CD4-positive, alpha-beta T cell treated with Interleukin-17A for 4 hours (primary cell): Measurements from ENCODE around the gene CXCR5.
A peak's percentile ranks its signal among the peaks of the same experiment; 100 is the strongest.

Experiments used
- DNase-seq: peaks from one replicate; pipeline ENCODE4 v3.0.0-alpha.2; 2020; ENCODE audit warnings: mixed read lengths

Gene CXCR5

DNA sequence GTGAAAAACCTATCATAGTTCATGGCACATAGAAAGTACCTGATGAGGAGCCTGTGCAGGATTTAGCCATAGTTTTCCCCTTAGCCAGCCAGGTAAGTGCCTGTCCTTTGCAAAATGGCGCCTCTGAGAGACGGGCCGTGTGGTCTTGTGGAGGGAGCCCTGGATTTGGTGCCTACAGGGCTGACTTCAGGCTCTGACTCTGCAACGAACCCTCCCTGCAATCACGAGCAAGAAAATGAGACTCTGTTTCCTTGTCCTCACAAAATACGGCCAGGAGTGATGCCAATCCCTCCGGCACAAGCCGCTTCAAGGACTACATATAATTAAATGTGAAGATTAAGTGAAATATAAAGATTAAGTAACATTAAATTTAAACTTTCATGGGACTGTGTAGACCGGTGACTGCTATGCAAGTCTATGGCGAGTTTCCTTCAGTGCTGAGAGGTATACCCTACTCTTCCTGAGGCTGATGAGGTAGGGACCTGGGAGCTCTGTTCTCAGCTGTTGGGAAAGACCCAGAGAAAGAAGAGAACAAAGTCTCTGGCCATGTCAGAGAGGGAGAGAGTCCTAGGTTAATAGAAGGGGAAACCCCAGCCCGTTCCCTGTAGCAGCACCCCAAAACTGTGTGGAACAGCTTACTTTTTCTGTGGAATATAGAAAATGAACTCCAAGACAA, 6.1 kb upstream of the CXCR5 start:
- no peak for DNase-seq

GRCh38 chr11:118878163-118878563, 5.5 kb upstream of the CXCR5 start:
- DNase-seq, result peak; percentile 65

DNA sequence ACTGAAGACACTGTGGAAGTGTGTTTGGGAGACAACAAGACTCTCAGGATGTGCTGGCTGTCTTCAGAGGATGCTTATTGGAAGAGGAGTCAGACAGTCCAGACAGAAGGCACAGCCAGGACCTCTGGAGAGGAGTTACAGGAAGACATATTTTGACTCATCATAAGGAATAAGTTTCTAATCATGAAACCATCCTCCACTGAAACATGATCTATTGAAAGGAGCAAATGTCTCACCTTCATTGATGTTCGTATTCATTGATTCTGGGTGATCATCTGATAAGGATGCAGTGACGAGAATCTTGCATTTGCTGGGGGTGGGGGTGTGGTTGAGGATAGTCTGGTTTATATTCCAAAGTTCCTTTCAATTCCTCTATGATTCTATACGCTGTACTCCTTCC, 2.5 kb upstream of the CXCR5 start:
- DNase-seq, result no peak

DNA sequence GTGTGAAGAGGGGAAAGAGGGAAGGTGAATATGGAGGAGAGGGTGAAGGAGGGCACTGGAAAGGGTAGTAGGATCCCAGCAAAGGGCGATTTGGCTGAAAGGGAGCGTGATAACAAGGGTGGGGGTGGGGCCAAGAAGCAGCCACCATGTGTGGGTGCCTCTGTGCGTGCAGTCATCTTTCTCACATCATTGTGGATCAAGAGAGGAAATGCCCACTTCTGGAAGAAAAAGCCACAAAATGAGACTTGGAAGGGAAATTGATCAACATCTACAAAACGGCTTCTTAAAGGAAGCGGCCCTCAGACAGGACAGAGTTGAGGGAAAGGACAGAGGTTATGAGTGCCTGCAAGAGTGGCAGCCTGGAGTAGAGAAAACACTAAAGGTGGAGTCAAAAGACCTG, 1.2 kb upstream of the CXCR5 start:
- DNase-seq, result no peak

DNA sequence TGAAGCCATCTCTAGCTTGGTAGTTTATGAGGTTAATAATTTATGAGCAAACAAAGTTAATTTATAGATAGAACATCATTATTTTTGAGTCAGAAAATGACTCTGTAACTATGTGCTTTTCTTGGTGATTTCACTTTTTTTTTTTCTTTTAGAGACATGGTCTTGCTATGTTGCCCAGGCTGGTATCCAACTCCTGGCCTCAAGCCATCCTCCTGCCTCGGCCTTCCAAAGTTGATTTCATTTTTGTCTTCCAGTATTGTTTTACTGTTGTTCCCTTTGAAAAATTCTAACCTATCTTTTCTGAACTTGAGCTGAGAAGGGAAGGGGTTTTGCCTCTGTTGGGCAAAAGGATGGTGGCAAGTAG, 706 bp upstream of the CXCR5 start:
- DNase-seq, result no peak

GRCh38 chr11:118884875-118885274, 1.2 kb downstream of the CXCR5 start:
- DNase-seq, result no peak

DNA sequence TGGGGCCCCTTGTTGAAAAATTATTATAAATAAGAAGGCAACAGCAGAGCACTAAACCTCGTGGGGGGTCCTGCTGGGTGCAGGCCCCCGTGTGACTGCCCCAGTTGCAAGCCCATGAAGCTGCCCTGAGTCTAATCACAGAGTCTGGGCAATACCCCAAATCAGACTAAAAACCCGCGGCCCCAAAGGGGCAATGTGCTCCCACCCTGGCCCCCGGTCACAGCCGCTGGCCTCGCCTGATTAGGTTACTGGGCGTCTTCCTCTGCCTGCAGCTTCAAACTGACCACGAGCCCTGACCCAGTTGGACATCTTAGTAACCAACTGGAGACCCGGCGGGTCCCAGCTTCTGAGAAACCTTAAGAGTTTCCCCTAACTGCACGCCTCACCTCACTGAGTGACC, 1.6 kb downstream of the CXCR5 start:
- DNase-seq, result no peak

- DNase-seq, result no peak
Measured at GRCh38 chr11:118885831-118886565, 2.3 kb downstream of the CXCR5 start.

- no peak for DNase-seq
Measured at GRCh38 chr11:118886681-118887111, 3.0 kb downstream of the CXCR5 start.

- no peak for DNase-seq
Measured at GRCh38 chr11:118887206-118887605, 3.5 kb downstream of the CXCR5 start.

DNA sequence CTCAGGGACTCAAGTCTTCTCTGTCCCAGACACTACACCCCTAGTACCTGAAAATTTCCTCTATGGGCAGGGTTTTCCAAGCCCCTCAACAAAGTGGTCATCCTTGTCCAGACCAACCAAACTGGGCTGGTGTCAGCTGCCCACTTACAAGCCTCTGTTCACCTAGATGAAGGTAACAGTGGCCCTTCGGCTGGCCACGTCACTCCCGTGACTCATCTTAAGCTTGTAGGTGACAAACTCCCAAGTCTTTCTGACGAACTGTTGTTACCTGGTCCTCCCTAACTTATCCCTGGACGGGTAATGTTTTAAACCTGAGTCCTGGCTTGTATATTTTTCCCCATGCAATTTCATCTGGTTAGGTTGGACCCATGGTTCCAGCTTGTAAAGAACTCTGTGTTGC, 4.7 kb downstream of the CXCR5 start:
- DNase-seq, result no peak

GRCh38 chr11:118889797-118890196, 6.1 kb downstream of the CXCR5 start:
- DNase-seq, result peak; percentile 1

- DNase-seq, result peak; percentile 88
Measured at GRCh38 chr11:118892514-118892913, 8.8 kb downstream of the CXCR5 start.

GRCh38 chr11:118892964-118893363, 9.3 kb downstream of the CXCR5 start:
- DNase-seq, result peak; percentile 62

- DNase-seq, result no peak
Measured at GRCh38 chr11:118893662-118894061, 10.0 kb downstream of the CXCR5 start.

DNA sequence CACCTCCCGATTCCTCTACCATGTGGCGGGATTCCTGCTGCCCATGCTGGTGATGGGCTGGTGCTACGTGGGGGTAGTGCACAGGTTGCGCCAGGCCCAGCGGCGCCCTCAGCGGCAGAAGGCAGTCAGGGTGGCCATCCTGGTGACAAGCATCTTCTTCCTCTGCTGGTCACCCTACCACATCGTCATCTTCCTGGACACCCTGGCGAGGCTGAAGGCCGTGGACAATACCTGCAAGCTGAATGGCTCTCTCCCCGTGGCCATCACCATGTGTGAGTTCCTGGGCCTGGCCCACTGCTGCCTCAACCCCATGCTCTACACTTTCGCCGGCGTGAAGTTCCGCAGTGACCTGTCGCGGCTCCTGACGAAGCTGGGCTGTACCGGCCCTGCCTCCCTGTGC, 10.5 kb downstream of the CXCR5 start:
- no peak for DNase-seq

- peak; percentile 85 for DNase-seq
Measured at GRCh38 chr11:118895093-118896039, 11.7 kb downstream of the CXCR5 start.

DNA sequence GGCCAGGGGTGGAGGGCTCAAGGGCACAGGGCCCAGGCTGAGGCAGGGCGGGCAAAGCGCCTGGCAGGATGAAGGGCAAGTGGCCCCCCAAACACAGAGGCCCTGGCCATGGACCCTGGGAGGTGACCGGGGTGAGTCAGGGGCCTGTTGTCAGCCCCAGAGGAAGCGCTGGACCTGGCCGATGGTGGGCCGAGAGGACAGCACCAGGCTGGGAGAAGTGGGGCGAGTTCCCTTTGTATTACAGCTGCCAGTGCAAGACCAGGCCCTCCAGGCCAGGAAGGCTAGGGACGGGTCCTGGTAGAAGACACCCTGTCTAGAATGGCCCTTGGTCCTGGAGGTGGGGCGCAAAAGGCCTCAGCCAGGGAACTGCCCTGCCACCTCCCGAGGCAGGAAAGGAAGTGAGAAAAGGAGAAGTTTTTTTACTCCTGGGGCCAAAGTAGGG, 12.8 kb downstream of the CXCR5 start:
- no peak for DNase-seq

- no peak for DNase-seq
Measured at GRCh38 chr11:118896921-118897591, 13.4 kb downstream of the CXCR5 start.

- no peak for DNase-seq
Measured at GRCh38 chr11:118897721-118898310, 14.1 kb downstream of the CXCR5 start.

DNA sequence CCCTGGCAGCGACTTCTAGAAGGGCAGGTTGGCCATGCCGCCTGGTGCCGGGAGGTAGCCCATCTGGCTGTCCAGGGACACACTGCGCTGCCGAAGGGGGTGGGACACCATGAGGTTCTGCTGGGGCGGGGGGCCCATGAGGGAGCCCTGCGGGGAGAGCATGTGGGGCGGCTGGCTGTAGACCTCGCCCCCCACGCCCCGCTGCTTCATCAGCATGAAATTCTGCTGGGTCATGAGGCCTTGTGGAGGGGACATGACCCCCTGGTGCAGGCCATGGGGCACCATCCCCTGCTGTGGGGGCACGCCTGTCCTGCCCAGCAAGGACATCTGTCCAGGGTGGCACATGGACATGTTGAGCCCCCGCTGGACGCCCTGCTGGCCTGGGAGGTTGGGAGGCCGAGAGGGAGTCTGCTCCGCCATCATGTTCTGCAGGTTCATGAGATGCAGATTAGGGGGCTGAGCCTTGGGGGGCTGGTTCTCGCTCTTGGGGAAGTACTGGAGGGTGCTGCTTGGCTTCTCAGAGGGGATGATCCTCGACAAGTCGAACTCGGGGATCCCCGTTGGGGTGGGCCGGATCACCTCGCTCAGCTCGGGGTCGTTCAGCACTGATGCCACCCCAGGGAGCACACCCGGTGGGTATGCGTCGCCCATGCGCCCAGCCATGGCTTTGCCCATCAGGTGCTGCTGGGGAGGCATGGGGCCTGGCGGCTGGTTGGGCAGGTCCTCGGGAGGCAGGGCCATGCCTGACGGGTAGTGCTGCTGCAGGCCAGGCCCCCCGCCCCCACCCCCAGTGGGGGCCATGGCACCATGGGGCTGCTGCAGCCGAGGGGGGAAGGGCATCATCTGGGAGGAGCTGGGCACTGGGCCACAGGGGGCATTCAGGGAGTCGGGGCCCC, 15.0 kb downstream of the CXCR5 start:
- no peak for DNase-seq
